PC-9 (cell line): ENCODE results near the gene ZNF423.

ENCODE experiments used
- EZH2 ChIP-seq: fragments of 200-600 bp; sonication (generic); IDR thresholded peaks from 2 replicates; pipeline ENCODE4 v1.8.0; 2017; ENCODE audit warnings: antibody characterized with exemption, low read depth
- TF ChIP-seq, protein P1 (sequence below): fragments of 200-600 bp; sonication (generic); conservative IDR thresholded peaks from 2 replicates; pipeline ENCODE4 v1.6.1; 2017; ENCODE audit warnings: mixed run types, antibody characterized with exemption, mild to moderate bottlenecking, moderate library complexity

DNA sequence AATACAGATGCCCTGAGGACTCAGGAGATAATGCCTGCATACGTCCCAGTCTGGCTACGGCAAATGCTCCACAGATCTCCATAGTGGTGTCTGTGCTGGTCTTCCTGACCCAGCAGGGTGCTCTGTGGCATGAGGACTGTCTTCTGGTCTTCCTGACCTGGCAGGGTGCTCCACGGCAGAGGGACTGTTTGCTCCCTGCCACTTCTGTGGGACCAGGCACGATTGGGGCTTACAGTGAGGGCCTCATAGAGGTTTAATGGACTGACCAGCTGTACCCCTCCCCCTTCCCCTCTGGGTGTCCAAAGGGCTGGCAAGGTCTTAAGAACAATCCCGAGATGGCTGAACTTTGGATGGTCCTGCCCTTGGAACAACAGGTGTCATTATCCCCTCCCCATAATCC lies 359.3 kb downstream of the ZNF423 start:
- TF ChIP-seq, protein P1, sequence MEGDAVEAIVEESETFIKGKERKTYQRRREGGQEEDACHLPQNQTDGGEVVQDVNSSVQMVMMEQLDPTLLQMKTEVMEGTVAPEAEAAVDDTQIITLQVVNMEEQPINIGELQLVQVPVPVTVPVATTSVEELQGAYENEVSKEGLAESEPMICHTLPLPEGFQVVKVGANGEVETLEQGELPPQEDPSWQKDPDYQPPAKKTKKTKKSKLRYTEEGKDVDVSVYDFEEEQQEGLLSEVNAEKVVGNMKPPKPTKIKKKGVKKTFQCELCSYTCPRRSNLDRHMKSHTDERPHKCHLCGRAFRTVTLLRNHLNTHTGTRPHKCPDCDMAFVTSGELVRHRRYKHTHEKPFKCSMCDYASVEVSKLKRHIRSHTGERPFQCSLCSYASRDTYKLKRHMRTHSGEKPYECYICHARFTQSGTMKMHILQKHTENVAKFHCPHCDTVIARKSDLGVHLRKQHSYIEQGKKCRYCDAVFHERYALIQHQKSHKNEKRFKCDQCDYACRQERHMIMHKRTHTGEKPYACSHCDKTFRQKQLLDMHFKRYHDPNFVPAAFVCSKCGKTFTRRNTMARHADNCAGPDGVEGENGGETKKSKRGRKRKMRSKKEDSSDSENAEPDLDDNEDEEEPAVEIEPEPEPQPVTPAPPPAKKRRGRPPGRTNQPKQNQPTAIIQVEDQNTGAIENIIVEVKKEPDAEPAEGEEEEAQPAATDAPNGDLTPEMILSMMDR = no peak
- TF ChIP-seq EZH2 = no peak
